HEK293 (cell line): Measurements from ENCODE around the gene EFEMP2.
A peak's percentile ranks its signal among the peaks of the same experiment; 100 is the strongest.

ENCODE experiments used
- ELK4 ChIP-seq: IDR thresholded peaks from 2 replicates; pipeline ENCODE4 v1.6.1; 2011; ENCODE audit warnings: mild to moderate bottlenecking, low read depth, low read length, borderline replicate concordance
- SP7 ChIP-seq: fragments of 450-650 bp; formaldehyde crosslinking; IDR thresholded peaks from 2 replicates; pipeline ENCODE4 v1.5.1; 2016; ENCODE audit warnings: missing biosample characterization, missing genetic modification characterization
- TCF7L2 ChIP-seq: IDR thresholded peaks from 2 replicates; pipeline ENCODE4 v1.6.1; 2011; ENCODE audit warnings: low read depth, mild to moderate bottlenecking, inconsistent platforms, low read length, moderate library complexity, borderline replicate concordance
- YY1 ChIP-seq: fragments of 450-650 bp; formaldehyde crosslinking; IDR thresholded peaks from 2 replicates; pipeline ENCODE4 v1.5.1; 2018; ENCODE audit warnings: missing biosample characterization, missing genetic modification characterization
- ZBTB21 ChIP-seq: fragments of 450-650 bp; formaldehyde crosslinking; IDR thresholded peaks from 2 replicates; pipeline ENCODE4 v1.5.1; 2017; ENCODE audit warnings: missing biosample characterization, missing genetic modification characterization
- ZBTB7A ChIP-seq: fragments of 450-650 bp; formaldehyde crosslinking; IDR thresholded peaks from 2 replicates; pipeline ENCODE4 v1.5.1; 2016; ENCODE audit warnings: low read depth, missing biosample characterization, missing genetic modification characterization
- ZNF121 ChIP-seq: fragments of 450-650 bp; formaldehyde crosslinking; IDR thresholded peaks from 2 replicates; pipeline ENCODE4 v1.5.1; 2016; ENCODE audit warnings: missing biosample characterization, missing genetic modification characterization
- ZNF138 ChIP-seq: fragments of 450-650 bp; formaldehyde crosslinking; IDR thresholded peaks from 2 replicates; pipeline ENCODE4 v1.5.1; 2016; ENCODE audit warnings: missing biosample characterization, missing genetic modification characterization, borderline replicate concordance
- ZNF18 ChIP-seq: fragments of 450-650 bp; formaldehyde crosslinking; IDR thresholded peaks from 2 replicates; pipeline ENCODE4 v1.5.1; 2016; ENCODE audit warnings: missing biosample characterization, missing genetic modification characterization
- ZNF280C ChIP-seq: fragments of 450-650 bp; formaldehyde crosslinking; IDR thresholded peaks from 2 replicates; pipeline ENCODE4 v1.5.1; 2016; ENCODE audit warnings: missing biosample characterization, missing genetic modification characterization
- ZNF292 ChIP-seq: fragments of 450-650 bp; formaldehyde crosslinking; IDR thresholded peaks from 2 replicates; pipeline ENCODE4 v1.5.1; 2016; ENCODE audit warnings: low read depth, missing biosample characterization, missing genetic modification characterization, borderline replicate concordance
- ZNF324 ChIP-seq: fragments of 450-650 bp; formaldehyde crosslinking; IDR thresholded peaks from 2 replicates; pipeline ENCODE4 v1.5.1; 2016; ENCODE audit warnings: missing biosample characterization, missing genetic modification characterization
- ZNF37A ChIP-seq: fragments of 450-650 bp; IDR thresholded peaks from 2 replicates; pipeline ENCODE4 v1.5.1; 2018; ENCODE audit warnings: missing biosample characterization, missing genetic modification characterization
- ZNF404 ChIP-seq: fragments of 450-650 bp; formaldehyde crosslinking; IDR thresholded peaks from 2 replicates; pipeline ENCODE4 v1.5.1; 2017; ENCODE audit warnings: missing biosample characterization, missing genetic modification characterization
- ZNF473 ChIP-seq: fragments of 450-650 bp; formaldehyde crosslinking; IDR thresholded peaks from 2 replicates; pipeline ENCODE4 v1.5.1; 2017; ENCODE audit warnings: missing biosample characterization, missing genetic modification characterization
- ZNF488 ChIP-seq: fragments of 450-650 bp; formaldehyde crosslinking; IDR thresholded peaks from 2 replicates; pipeline ENCODE4 v1.5.1; 2016; ENCODE audit warnings: missing biosample characterization, missing genetic modification characterization
- ZNF501 ChIP-seq: fragments of 450-650 bp; formaldehyde crosslinking; IDR thresholded peaks from 2 replicates; pipeline ENCODE4 v1.5.1; 2016; ENCODE audit warnings: missing biosample characterization, missing genetic modification characterization
- ZNF521 ChIP-seq: fragments of 450-650 bp; formaldehyde crosslinking; IDR thresholded peaks from 2 replicates; pipeline ENCODE4 v1.5.1; 2017; ENCODE audit warnings: missing biosample characterization, mild to moderate bottlenecking, missing genetic modification characterization
- ZNF560 ChIP-seq: fragments of 450-650 bp; formaldehyde crosslinking; IDR thresholded peaks from 2 replicates; pipeline ENCODE4 v1.5.1; 2017; ENCODE audit warnings: missing biosample characterization, missing genetic modification characterization, borderline replicate concordance
- ZNF561 ChIP-seq: fragments of 450-650 bp; IDR thresholded peaks from 2 replicates; pipeline ENCODE4 v1.5.1; 2018; ENCODE audit warnings: missing biosample characterization, missing genetic modification characterization, borderline replicate concordance
- ZNF571 ChIP-seq: fragments of 450-650 bp; formaldehyde crosslinking; IDR thresholded peaks from 2 replicates; pipeline ENCODE4 v1.5.0; 2017; ENCODE audit warnings: missing biosample characterization, missing genetic modification characterization
- ZNF600 ChIP-seq: fragments of 450-650 bp; formaldehyde crosslinking; IDR thresholded peaks from 2 replicates; pipeline ENCODE4 v1.5.1; 2016; ENCODE audit warnings: missing biosample characterization, missing genetic modification characterization
- ZNF610 ChIP-seq: fragments of 450-650 bp; formaldehyde crosslinking; IDR thresholded peaks from 2 replicates; pipeline ENCODE4 v1.5.1; 2016; ENCODE audit warnings: missing biosample characterization, missing genetic modification characterization, borderline replicate concordance
- ZNF629 ChIP-seq: fragments of 450-650 bp; formaldehyde crosslinking; IDR thresholded peaks from 2 replicates; pipeline ENCODE4 v1.5.1; 2017; ENCODE audit warnings: missing biosample characterization, missing genetic modification characterization
- ZNF654 ChIP-seq: fragments of 450-650 bp; formaldehyde crosslinking; IDR thresholded peaks from 2 replicates; pipeline ENCODE4 v1.5.1; 2016; ENCODE audit warnings: low read depth, missing biosample characterization, missing genetic modification characterization
- ZNF658 ChIP-seq: fragments of 450-650 bp; formaldehyde crosslinking; IDR thresholded peaks from 2 replicates; pipeline ENCODE4; 2016; ENCODE audit warnings: missing biosample characterization, missing genetic modification characterization
- ZNF670 ChIP-seq: fragments of 450-650 bp; formaldehyde crosslinking; IDR thresholded peaks from 2 replicates; pipeline ENCODE4 v1.5.1; 2016; ENCODE audit warnings: missing biosample characterization, missing genetic modification characterization, low read depth
- ZNF677 ChIP-seq: fragments of 450-650 bp; IDR thresholded peaks from 2 replicates; pipeline ENCODE4 v1.5.0; 2018; ENCODE audit warnings: missing biosample characterization, mild to moderate bottlenecking, missing genetic modification characterization, moderate library complexity
- ZNF692 ChIP-seq: fragments of 450-650 bp; formaldehyde crosslinking; IDR thresholded peaks from 2 replicates; pipeline ENCODE4 v1.5.1; 2016; ENCODE audit warnings: missing biosample characterization, missing genetic modification characterization
- ZNF776 ChIP-seq: fragments of 450-650 bp; formaldehyde crosslinking; IDR thresholded peaks from 2 replicates; pipeline ENCODE4 v1.5.0; 2017; ENCODE audit warnings: missing biosample characterization, missing genetic modification characterization, borderline replicate concordance
- ZNF777 ChIP-seq: fragments of 450-650 bp; formaldehyde crosslinking; IDR thresholded peaks from 2 replicates; pipeline ENCODE4 v1.5.1; 2017; ENCODE audit warnings: missing biosample characterization, missing genetic modification characterization, borderline replicate concordance
- ZSCAN4 ChIP-seq: fragments of 450-650 bp; formaldehyde crosslinking; IDR thresholded peaks from 2 replicates; pipeline ENCODE4 v1.5.1; 2017; ENCODE audit warnings: missing biosample characterization, missing genetic modification characterization

Gene EFEMP2

GRCh38 chr11:65860278-65861164 is 12.1 kb downstream of the EFEMP2 start, which contains the start of gene MUS81 (continued):
- TF ChIP-seq ZNF280C: no peak
- TF ChIP-seq ZNF600: 0 out of 2 replicates have a peak, but pooled peaks have one; percentile 27
- TF ChIP-seq ZNF488 (tag by site-specific recombination): no peak
- TF ChIP-seq ZNF561 (tag by site-specific recombination): peak; percentile 97
- TF ChIP-seq ZNF37A (tag by site-specific recombination): no peak
- peak; percentile 42; the same call in 1 of the 2 replicates for TF ChIP-seq ZNF501 (tag by site-specific recombination)
- peak; percentile 33; the same call in 1 of the 2 replicates for TF ChIP-seq ZNF692
- TF ChIP-seq ZNF658: no peak
- TF ChIP-seq ZNF18: no peak
- peak; percentile 29; the same call in 1 of the 2 replicates for TF ChIP-seq SP7
- peak; percentile 59; the same call in 1 of the 2 replicates for TF ChIP-seq ZNF777 (tag by site-specific recombination)
- peak; percentile 67 for TF ChIP-seq ZNF324 (tag by site-specific recombination)
- TF ChIP-seq ZSCAN4 (tag by site-specific recombination): no peak
- no peak for TF ChIP-seq ZNF404 (tag by site-specific recombination)
- no peak for TF ChIP-seq ELK4
- TF ChIP-seq ZNF776 (tag by site-specific recombination): no peak
- TF ChIP-seq ZNF629 (tag by site-specific recombination): peak; percentile 76
- no peak for TF ChIP-seq TCF7L2
- TF ChIP-seq ZNF610 (tag by site-specific recombination): no peak
- TF ChIP-seq ZBTB7A (tag by site-specific recombination): no peak; the same call in 1 of the 2 replicates
- no peak for TF ChIP-seq ZNF292
- TF ChIP-seq ZNF473: no peak
- no peak for TF ChIP-seq ZNF121
- TF ChIP-seq ZNF571 (tag by site-specific recombination): no peak
- TF ChIP-seq ZNF521 (tag by site-specific recombination): no peak
- TF ChIP-seq ZBTB21 (tag by site-specific recombination): no peak
- TF ChIP-seq ZNF560 (tag by site-specific recombination): no peak
- no peak for TF ChIP-seq ZNF654 (tag by site-specific recombination)
- no peak for TF ChIP-seq ZNF677 (tag by site-specific recombination)
- no peak for TF ChIP-seq ZNF138 (tag by site-specific recombination)
- no peak; the same call in 1 of the 2 replicates for TF ChIP-seq YY1 (tag by site-specific recombination)
- TF ChIP-seq ZNF670 (tag by site-specific recombination): no peak
